GM12878 (cell line): ENCODE results near the gene APBA3. TPM values are rescaled to one million over a fixed set of nuclear protein-coding genes. Genes with fewer than 3 reads are reported as not detected.

Experiments
- ATAC-seq: fragments of 200-7000 bp; cut with Tn5 transposase; 3 replicates; pipeline ENCODE4 v1.9.1; 2020; ENCODE audit warnings: mild to moderate bottlenecking, moderate library complexity
- BruUV-seq: library from RNA; stranded (reverse); fragments of 400-500 nt; replicated peaks from 2 replicates; lab custom pipeline; 2021; lab: Mats Ljungman, UMichigan
- CTCF ChIA-PET: fragments of 300-600 bp; sonication (Branson Sonifier 250); formaldehyde crosslinking; extraction: SDS; loops from one replicate; lab custom pipeline; 2021; ENCODE audit warnings: inconsistent platforms; lab: Yijun Ruan, JAX
- POLR2A ChIA-PET: fragments of 350-600 bp; formaldehyde crosslinking; extraction: SDS; loops from one replicate; lab custom pipeline; 2021; ENCODE audit warnings: inconsistent platforms; lab: Charles Lee
- RAD21 ChIA-PET: fragments of 300-600 bp; sonication (Branson Sonifier 250); formaldehyde crosslinking; loops from one replicate; lab custom pipeline; 2023; ENCODE audit warnings: antibody characterized with exemption; ENCODE audit not compliant: unreplicated experiment; lab: Charles Lee
- SMC1A ChIA-PET: fragments of 300-600 bp; sonication (Branson Sonifier 250); formaldehyde crosslinking; loops from one replicate; lab custom pipeline; 2023; ENCODE audit not compliant: unreplicated experiment, uncharacterized antibody; lab: Charles Lee
- DNase-seq: peaks from one replicate; pipeline ENCODE4 v3.0.0-alpha.2; 2011; ENCODE audit warnings: low read depth, low spot score
- FAIRE-seq: peaks from 3 replicates; lab custom pipeline; 2011; peaks lifted over from hg19 to GRCh38; lab: Jason Lieb, UNC
- H2AFZ ChIP-seq: 2 replicates; pipeline ENCODE4 v1.6.0; 2011; ENCODE audit warnings: low read depth, low read length, control low read depth; ENCODE audit not compliant: control insufficient read depth
- H3K27ac ChIP-seq: 2 replicates; pipeline ENCODE4 v1.5.1; 2011; ENCODE audit warnings: control low read depth; ENCODE audit not compliant: control insufficient read depth, insufficient read depth
- H3K27me3 ChIP-seq, 2 experiments: replicated peaks in 1 of 2; 2 replicates each; pipeline versions ENCODE4 v1.6.0 to v1.6.1; 2011; ENCODE audit warnings: low read length in 1 of 2; ENCODE audit not compliant: control insufficient read depth in 2 of 2, insufficient read depth in 2 of 2
- H3K36me3 ChIP-seq, 2 experiments: 2 replicates each; pipeline ENCODE4 v1.5.1; 2011; ENCODE audit warnings: low read length in 1 of 2; ENCODE audit not compliant: control insufficient read depth in 2 of 2, insufficient read depth in 2 of 2
- H3K4me1 ChIP-seq: 2 replicates; pipeline ENCODE4 v1.6.1; 2011; ENCODE audit warnings: mild to moderate bottlenecking, low read length, moderate library complexity, mixed read lengths; ENCODE audit not compliant: control insufficient read depth, insufficient read depth
- H3K4me2 ChIP-seq: 2 replicates; pipeline ENCODE4 v1.6.0; 2011; ENCODE audit warnings: control low read depth; ENCODE audit not compliant: control insufficient read depth, insufficient read depth
- H3K4me3 ChIP-seq: fragments of 200-600 bp; sonication (generic); 2 replicates; pipeline ENCODE4 v1.5.1; 2016
- H3K79me2 ChIP-seq: 2 replicates; pipeline ENCODE4 v1.6.0; 2011; ENCODE audit warnings: low read length; ENCODE audit not compliant: control insufficient read depth, insufficient read depth
- H3K9ac ChIP-seq: 2 replicates; pipeline ENCODE4 v1.8.0; 2011; ENCODE audit warnings: low read length, control low read depth, mixed read lengths; ENCODE audit not compliant: control insufficient read depth, insufficient read depth
- H3K9me3 ChIP-seq: replicated peaks from 3 replicates; pipeline ENCODE4 v1.5.1; 2011; ENCODE audit warnings: mild to moderate bottlenecking, low read length; ENCODE audit not compliant: control insufficient read depth, insufficient read depth
- H4K20me1 ChIP-seq: 2 replicates; pipeline ENCODE4 v1.6.0; 2011; ENCODE audit not compliant: control insufficient read depth, insufficient read depth
- BRCA1 ChIP-seq: IDR thresholded peaks from 2 replicates; pipeline ENCODE4 v1.6.1; 2011; ENCODE audit warnings: low read depth, low read length, improper control_type of control experiment
- CREM ChIP-seq: IDR thresholded peaks from 2 replicates; pipeline ENCODE4 v1.6.1; 2014; ENCODE audit warnings: antibody characterized with exemption, low read depth
- HDAC2 ChIP-seq: fragments of 200-600 bp; sonication (generic); IDR thresholded peaks from 2 replicates; pipeline ENCODE4 v1.6.1; 2017
- MAX ChIP-seq: IDR thresholded peaks from 2 replicates; pipeline ENCODE4 v1.6.1; 2012; ENCODE audit warnings: low read depth, low read length, improper control_type of control experiment
- NRF1 ChIP-seq: conservative IDR thresholded peaks from 2 replicates; pipeline ENCODE4 v1.6.1; 2011; ENCODE audit warnings: mild to moderate bottlenecking, low read depth, low read length, improper control_type of control experiment
- RAD21 ChIP-seq: IDR thresholded peaks from 2 replicates; pipeline ENCODE4 v1.6.1; 2011; ENCODE audit warnings: mild to moderate bottlenecking, low read depth, low read length, moderate library complexity; ENCODE audit not compliant: insufficient read depth
- SIX5 ChIP-seq: IDR thresholded peaks from 2 replicates; pipeline ENCODE4 v1.6.1; 2011; ENCODE audit warnings: mild to moderate bottlenecking, low read depth, low read length, moderate library complexity; ENCODE audit not compliant: severe bottlenecking
- SP1 ChIP-seq: IDR thresholded peaks from one replicate; pipeline ENCODE4 v1.6.1; 2011; ENCODE audit warnings: low read depth, low read length
- ZNF622 ChIP-seq: fragments of 450-650 bp; IDR thresholded peaks from 2 replicates; pipeline ENCODE4 v1.6.1; 2017; ENCODE audit warnings: mild to moderate bottlenecking, inconsistent platforms
- ZSCAN29 ChIP-seq: fragments of 450-650 bp; IDR thresholded peaks from 2 replicates; pipeline ENCODE4 v1.6.1; 2017; ENCODE audit warnings: mild to moderate bottlenecking, moderate library complexity
- WGBS: methylation state at CpG from one replicate; pipeline ENCODE4 v1.1.6; 2016; ENCODE audit warnings: low lambda C conversion rate; ENCODE audit not compliant: insufficient replicate concordance, insufficient coverage; ENCODE audit errors: missing lambda C conversion rate; 5-methylcytosine and 5-hydroxymethylcytosine counted together
- in situ Hi-C: fragments of 300-500 bp; cut with MboI; formaldehyde crosslinking; loops from 9 replicates; pipeline ENCODE4 v1.14.3; 2018; ENCODE audit warnings: mixed read lengths
- intact Hi-C: fragments of 100-400 bp; cut with micrococcal nuclease; formaldehyde crosslinking; loops from one replicate; pipeline ENCODE4 v1.14.2; 2022; ENCODE audit not compliant: unreplicated experiment
- polyA plus RNA-seq, 11 experiments: library from polyadenylated mRNA; depleted of rRNA in 4 of 11; unstranded in 6 of 11; stranded (reverse) in 5 of 11; fragments of >200 nt; fragmentation: Nextera tagmentation in 4 of 11; fragmentation: Illumina TruSeq in 1 of 11; extraction: Ambion mirVana in 4 of 11; extraction: Trizol in 1 of 11; gene quantifications; 1 replicate in 1 of 11; 2 replicates in 10 of 11; pipeline versions ENCODE4 v1.2.1 to v1.2.3, GENCODE V29; 2011 to 2016; ENCODE audit warnings: inconsistent platforms in 2 of 11, missing spikeins in 2 of 11, low read depth in 1 of 11
- total RNA-seq, 4 experiments: library from RNA; depleted of rRNA in 3 of 4; stranded (reverse); fragments of >200 nt in 3 of 4; fragmentation: Illumina TruSeq in 1 of 4; extraction: Trizol in 1 of 4; gene quantifications; 2 replicates each; pipeline versions ENCODE4 v1.2.1 to v1.2.3, GENCODE V29; 2013 to 2021
- TF ChIP-seq, protein P1 (sequence below): fragments of 450-650 bp; IDR thresholded peaks from 2 replicates; pipeline ENCODE4 v1.6.1; 2017; ENCODE audit warnings: mild to moderate bottlenecking
- TF ChIP-seq, protein P2 (sequence below): fragments of 450-650 bp; IDR thresholded peaks from 2 replicates; pipeline ENCODE4 v1.6.1; 2016; ENCODE audit warnings: mild to moderate bottlenecking
- TF ChIP-seq, protein P3 (sequence below): IDR thresholded peaks from 2 replicates; pipeline ENCODE4 v1.6.1; 2012; ENCODE audit warnings: low read depth, low read length, improper control_type of control experiment
- TF ChIP-seq, protein P4 (sequence below): fragments of 450-650 bp; IDR thresholded peaks from 2 replicates; pipeline ENCODE4 v1.6.1; 2014; ENCODE audit warnings: mild to moderate bottlenecking

APBA3 gene
- total and polyA plus RNA-seq, 10 of the 15 experiments (the other 5 are each of a cell fraction or from before 2014, with no cell fraction given), result 0.31 to 36.4 (median 18.3) TPM

DNA sequence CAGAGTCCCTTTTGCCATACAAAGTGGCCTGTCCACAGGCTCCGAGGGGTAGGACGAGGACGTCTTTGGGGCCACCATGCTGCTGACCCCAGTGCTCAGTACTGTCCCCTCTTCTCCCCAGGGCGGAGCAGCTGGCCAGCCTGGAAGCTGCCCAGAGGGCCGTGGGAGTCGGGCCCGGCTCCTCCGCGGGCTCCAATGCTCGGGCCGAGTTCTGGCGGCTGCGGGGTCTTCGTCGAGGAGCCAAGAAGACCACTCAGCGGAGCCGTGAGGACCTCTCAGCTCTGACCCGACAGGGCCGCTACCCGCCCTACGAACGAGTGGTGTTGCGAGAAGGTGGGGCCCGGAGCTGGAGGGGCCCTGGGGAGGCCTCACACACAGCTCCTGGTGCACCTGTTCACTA, 21.1 kb downstream of the APBA3 start:
- FAIRE-seq (no peak), ATAC-seq (no peak), DNase-seq (no peak)
- H3K27ac ChIP-seq, result no peak overlapping the region
- ChIA-PET POLR2A (no interaction called here), CTCF (no interaction called here), SMC1A (no interaction called here), RAD21 (interaction anchor here (1.8 kb wide), 1 partner anchor 82 kb away, joined by 3 read pairs; no protein-coding TSS in a partner anchor)
- H3K36me3 ChIP-seq, result no peaks in the 10 kb centered on the region
- H3K4me3 ChIP-seq, result no peak overlapping the region
- H3K79me2 ChIP-seq, result no peaks in the 10 kb centered on the region
- no peak overlapping the region for H3K4me2 ChIP-seq
- no peaks in the 10 kb centered on the region for H3K4me1 ChIP-seq
- no peaks in the 10 kb centered on the region for H4K20me1 ChIP-seq
- no TSS peak for BruUV-seq
- H2AFZ ChIP-seq, result no peak overlapping the region
- TF ChIP-seq NRF1, result no peak
- no peak for TF ChIP-seq ZNF622
- TF ChIP-seq, protein P1, sequence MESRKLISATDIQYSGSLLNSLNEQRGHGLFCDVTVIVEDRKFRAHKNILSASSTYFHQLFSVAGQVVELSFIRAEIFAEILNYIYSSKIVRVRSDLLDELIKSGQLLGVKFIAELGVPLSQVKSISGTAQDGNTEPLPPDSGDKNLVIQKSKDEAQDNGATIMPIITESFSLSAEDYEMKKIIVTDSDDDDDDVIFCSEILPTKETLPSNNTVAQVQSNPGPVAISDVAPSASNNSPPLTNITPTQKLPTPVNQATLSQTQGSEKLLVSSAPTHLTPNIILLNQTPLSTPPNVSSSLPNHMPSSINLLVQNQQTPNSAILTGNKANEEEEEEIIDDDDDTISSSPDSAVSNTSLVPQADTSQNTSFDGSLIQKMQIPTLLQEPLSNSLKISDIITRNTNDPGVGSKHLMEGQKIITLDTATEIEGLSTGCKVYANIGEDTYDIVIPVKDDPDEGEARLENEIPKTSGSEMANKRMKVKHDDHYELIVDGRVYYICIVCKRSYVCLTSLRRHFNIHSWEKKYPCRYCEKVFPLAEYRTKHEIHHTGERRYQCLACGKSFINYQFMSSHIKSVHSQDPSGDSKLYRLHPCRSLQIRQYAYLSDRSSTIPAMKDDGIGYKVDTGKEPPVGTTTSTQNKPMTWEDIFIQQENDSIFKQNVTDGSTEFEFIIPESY, result no peak
- TF ChIP-seq SIX5, result no peak
- TF ChIP-seq CREM, result no peak
- no peak for TF ChIP-seq HDAC2
- TF ChIP-seq, protein P2, sequence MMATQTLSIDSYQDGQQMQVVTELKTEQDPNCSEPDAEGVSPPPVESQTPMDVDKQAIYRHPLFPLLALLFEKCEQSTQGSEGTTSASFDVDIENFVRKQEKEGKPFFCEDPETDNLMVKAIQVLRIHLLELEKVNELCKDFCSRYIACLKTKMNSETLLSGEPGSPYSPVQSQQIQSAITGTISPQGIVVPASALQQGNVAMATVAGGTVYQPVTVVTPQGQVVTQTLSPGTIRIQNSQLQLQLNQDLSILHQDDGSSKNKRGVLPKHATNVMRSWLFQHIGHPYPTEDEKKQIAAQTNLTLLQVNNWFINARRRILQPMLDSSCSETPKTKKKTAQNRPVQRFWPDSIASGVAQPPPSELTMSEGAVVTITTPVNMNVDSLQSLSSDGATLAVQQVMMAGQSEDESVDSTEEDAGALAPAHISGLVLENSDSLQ, result no peak
- TF ChIP-seq, protein P3, sequence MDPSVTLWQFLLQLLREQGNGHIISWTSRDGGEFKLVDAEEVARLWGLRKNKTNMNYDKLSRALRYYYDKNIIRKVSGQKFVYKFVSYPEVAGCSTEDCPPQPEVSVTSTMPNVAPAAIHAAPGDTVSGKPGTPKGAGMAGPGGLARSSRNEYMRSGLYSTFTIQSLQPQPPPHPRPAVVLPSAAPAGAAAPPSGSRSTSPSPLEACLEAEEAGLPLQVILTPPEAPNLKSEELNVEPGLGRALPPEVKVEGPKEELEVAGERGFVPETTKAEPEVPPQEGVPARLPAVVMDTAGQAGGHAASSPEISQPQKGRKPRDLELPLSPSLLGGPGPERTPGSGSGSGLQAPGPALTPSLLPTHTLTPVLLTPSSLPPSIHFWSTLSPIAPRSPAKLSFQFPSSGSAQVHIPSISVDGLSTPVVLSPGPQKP, result no peak
- TF ChIP-seq, protein P4, sequence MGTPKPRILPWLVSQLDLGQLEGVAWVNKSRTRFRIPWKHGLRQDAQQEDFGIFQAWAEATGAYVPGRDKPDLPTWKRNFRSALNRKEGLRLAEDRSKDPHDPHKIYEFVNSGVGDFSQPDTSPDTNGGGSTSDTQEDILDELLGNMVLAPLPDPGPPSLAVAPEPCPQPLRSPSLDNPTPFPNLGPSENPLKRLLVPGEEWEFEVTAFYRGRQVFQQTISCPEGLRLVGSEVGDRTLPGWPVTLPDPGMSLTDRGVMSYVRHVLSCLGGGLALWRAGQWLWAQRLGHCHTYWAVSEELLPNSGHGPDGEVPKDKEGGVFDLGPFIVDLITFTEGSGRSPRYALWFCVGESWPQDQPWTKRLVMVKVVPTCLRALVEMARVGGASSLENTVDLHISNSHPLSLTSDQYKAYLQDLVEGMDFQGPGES, result no peak
- TF ChIP-seq MAX, result no peak
- TF ChIP-seq SP1, result no peak
- TF ChIP-seq ZSCAN29, result no peak
- TF ChIP-seq BRCA1, result no peak
- TF ChIP-seq RAD21, result no peak
- in situ Hi-C loops (no loop called here), intact Hi-C loops (no loop called here)
- WGBS, result 60% methylated on average over 16 of the region's 24 CpGs
- H3K27me3 ChIP-seq, result no peaks in the 10 kb centered on the region
- no peaks in the 10 kb centered on the region for H3K9me3 ChIP-seq
- H3K9ac ChIP-seq, result no peak overlapping the region
